ENCODE data around the gene KDM2A. TPM values are rescaled to one million over a fixed set of nuclear protein-coding genes. Genes with fewer than 3 reads are reported as not detected.
A peak's percentile ranks its signal among the peaks of the same experiment; 100 is the strongest.

Gene KDM2A
- total RNA-seq, 6 experiments from 2014 or later, result 23.8 to 37.1 (median 33.4) TPM

GRCh38 chr11:67251841-67252240 lies 132.8 kb downstream of the KDM2A start:
- ATAC-seq, result no peak
- Histone ChIP-seq H3K27me3 (no peaks in the 10 kb centered on the region), H3K27ac (peak overlapping the region in 1 of 3 donors; percentile 30), H3K9me3 (no peaks in the 10 kb centered on the region), H3K36me3 (peaks cover 20 to 87% (median 53%) of the 10 kb centered on the region in 4 donors), H3K4me1 (peaks cover 0 to 33% (median 15%) of the 10 kb centered on the region in 4 donors), H3K4me3 (no peak overlapping the region)
- no peak for DNase-seq
- intact Hi-C loops (cut with DNase I), result no loop called here
- TF ChIP-seq CTCF (IDR thresholded peaks at IDR 0.05) (no peak), POLR2A (IDR thresholded peaks at IDR 0.05) (no peak)
- WGBS (ENCODE audit: insufficient coverage, low coverage, low lambda C conversion rate, missing lambda C conversion rate), result 44% methylated on average over 1 of the region's 1 CpG

- intact Hi-C loops (cut with DNase I), result no loop called here
- WGBS (ENCODE audit: insufficient coverage, low coverage, low lambda C conversion rate, missing lambda C conversion rate), result 90% methylated on average over 2 of the region's 4 CpGs
- peak in 1 of 3 donors; percentile 51 for DNase-seq
Observed at GRCh38 chr11:67252831-67253239, 133.8 kb downstream of the KDM2A start.

GRCh38 chr11:67253872-67254624 lies 135.0 kb downstream of the KDM2A start:
- intact Hi-C loops (cut with DNase I), result no loop called here
- Histone ChIP-seq H3K9me3 (no peaks in the 10 kb centered on the region), H3K4me1 (peaks cover 0 to 33% (median 13%) of the 10 kb centered on the region in 4 donors), H3K27me3 (no peaks in the 10 kb centered on the region), H3K4me3 (no peak overlapping the region), H3K36me3 (peaks cover 18 to 67% (median 46%) of the 10 kb centered on the region in 4 donors), H3K27ac (no peak overlapping the region)
- TF ChIP-seq POLR2A (IDR thresholded peaks at IDR 0.05), result no peak
- TF ChIP-seq CTCF (IDR thresholded peaks at IDR 0.05), result no peak
- no peak for DNase-seq
- ATAC-seq, result no peak
- WGBS (ENCODE audit: insufficient coverage, low coverage, low lambda C conversion rate, missing lambda C conversion rate), result 93% methylated on average over 10 of the region's 14 CpGs

More at GRCh38 chr11:67252831-67253239, 133.8 kb downstream of the KDM2A start:
- Histone ChIP-seq H3K4me3 (no peak overlapping the region), H3K27me3 (no peaks in the 10 kb centered on the region), H3K36me3 (peaks cover 20 to 79% (median 50%) of the 10 kb centered on the region in 4 donors), H3K9me3 (no peaks in the 10 kb centered on the region), H3K27ac (no peak overlapping the region), H3K4me1 (peaks cover 0 to 36% (median 14%) of the 10 kb centered on the region in 4 donors)
- peak; percentile 16 to 52 (median 38) for ATAC-seq
- TF ChIP-seq CTCF (IDR thresholded peaks at IDR 0.05) (peak; percentile 25 to 46 (median 30)), POLR2A (IDR thresholded peaks at IDR 0.05) (no peak)

- 89% methylated on average over 1 of the region's 15 CpGs for WGBS (ENCODE audit: insufficient coverage, low coverage, low lambda C conversion rate, missing lambda C conversion rate)
- Histone ChIP-seq H3K9me3 (no peaks in the 10 kb centered on the region), H3K4me3 (no peak overlapping the region), H3K27ac (no peak overlapping the region), H3K4me1 (peaks cover 0 to 27% (median 11%) of the 10 kb centered on the region in 4 donors), H3K36me3 (peaks cover 18 to 59% (median 39%) of the 10 kb centered on the region in 4 donors), H3K27me3 (no peaks in the 10 kb centered on the region)
- no peak for ATAC-seq
- intact Hi-C loops (cut with DNase I), result no loop called here
- DNase-seq, result no peak
- no peak for TF ChIP-seq POLR2A (IDR thresholded peaks at IDR 0.05)
- no peak for TF ChIP-seq CTCF (IDR thresholded peaks at IDR 0.05)
Observed at GRCh38 chr11:67254798-67255197, 135.7 kb downstream of the KDM2A start.
